ENCODE measurements around the gene DMRT1.
"Not testable (repeated sequence)": the region's sequence is repeated elsewhere in the genome, so short reads cannot be mapped to it uniquely, and the experiment has no call there.

Gene DMRT1

DNA sequence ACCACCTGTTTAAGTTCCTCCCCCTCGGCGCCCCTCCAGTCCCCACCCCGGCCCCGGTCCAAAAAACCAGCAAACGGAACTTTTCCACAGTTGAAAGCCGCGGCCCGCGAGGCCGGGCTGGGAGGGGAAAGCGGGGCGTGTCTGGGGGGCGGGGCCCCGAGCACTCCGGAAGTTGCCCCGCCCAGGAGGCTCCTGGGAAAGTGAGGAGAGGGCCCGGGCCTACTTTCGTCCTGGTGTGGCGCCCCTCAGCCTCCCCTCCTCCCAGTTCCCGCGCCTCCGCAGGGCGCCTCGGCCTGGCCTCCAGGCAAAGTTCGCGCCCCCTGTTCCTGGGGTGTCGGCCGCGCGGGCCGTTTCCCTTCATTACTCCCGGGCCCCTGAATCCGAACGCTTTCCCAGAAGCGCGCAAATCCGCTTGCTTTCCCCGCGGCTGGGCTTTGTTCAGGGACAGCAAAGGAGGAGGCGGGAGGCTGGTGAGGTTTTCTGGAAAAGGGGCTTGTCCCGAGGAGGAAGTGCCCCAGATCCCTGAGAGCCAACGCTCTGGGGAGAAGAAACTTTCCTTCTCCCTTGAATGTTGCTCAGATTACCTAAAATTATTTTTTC lies 130.5 kb downstream of the DMRT1 start:
- no peak for DNase-seq (ENCODE audit: low spot score)

GRCh38 chr9:972501-973294 lies 131.2 kb downstream of the DMRT1 start:
- DNase-seq (ENCODE audit: low spot score), result no peak

GRCh38 chr9:973295-973834 lies 131.9 kb downstream of the DMRT1 start:
- no peak for DNase-seq (ENCODE audit: low spot score)

DNA sequence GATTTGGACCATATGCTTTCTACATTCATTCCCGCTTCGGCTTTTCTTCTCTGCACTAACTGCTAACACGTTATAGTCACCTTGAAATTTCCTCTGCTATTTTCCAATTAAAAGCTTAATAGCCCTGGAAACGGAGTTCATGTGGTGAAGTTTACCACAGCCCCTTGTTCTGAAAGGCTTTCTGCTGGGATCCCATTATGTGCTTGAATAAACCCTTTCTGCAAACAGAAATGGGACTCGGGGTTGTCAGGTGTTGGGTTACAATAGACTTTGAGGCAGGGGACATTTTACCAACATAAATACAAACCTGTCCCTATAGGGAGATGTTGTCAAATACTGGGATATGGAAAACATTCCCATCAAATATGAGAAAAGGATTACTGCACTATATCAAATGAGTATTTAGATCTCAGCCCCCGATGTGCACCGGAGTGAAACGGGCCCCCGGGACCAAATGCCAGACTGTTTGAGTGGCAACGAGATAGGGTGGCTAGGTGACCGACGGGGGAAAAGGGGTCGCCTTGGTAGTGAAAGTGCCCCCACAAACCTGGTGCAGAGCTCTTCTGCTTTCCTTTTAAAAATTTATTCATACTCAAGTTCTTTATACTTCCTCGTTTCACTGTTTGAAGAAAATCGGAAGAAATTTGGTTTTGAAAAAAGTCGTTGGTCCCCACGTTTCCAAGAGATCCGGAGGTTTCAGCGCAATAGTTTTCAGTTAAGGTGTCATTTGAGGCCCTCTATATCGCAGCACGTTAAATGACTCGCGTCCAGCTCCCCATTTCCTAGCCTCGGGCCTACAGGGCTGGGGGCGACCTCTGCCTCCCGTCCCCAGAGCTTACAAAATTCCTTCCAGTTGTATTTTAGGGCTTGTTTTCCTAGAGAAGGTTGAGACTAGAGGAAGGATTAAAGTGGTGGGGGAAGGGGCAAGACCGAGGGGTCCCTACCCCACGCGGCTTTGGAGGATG lies 132.8 kb downstream of the DMRT1 start:
- DNase-seq (ENCODE audit: low spot score), result no peak

DNA sequence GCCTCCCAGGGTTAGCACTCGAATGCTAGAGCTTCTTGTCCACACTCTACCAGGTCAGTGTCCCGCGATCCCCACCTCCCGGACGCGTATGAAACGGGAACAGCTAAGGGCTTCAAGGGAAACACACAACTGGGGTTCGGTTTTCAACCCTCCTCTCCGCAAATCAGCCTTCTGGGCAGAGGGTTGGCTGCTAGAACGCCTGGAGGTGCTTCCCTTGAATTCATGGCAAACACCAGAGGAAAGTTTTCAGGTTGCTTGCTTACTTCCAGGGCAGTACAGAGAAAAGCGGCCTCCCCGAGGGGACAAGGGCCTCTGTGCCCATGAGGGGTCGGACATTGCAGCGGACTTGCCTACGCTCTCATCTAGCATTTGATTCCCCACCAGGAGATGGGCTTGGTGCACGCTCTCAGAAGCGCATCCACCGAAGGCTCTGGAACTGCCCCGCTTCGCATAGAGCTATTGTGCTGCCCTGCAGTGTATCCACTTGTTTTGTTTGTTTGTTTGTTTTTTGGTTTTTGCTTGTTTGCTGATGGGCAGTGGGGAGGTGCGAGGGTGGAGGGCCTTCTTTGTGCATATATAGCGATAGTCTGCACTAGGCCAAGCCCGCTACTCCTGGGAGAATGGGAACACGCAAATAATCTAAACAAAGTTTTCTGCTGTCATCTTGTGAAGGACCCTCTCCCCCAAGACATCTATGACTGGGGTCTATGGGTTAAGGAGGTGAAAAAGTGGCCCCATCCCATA lies 133.7 kb downstream of the DMRT1 start:
- DNase-seq (ENCODE audit: low spot score), result no peak

- DNase-seq (ENCODE audit: low spot score), result no peak
Measured at GRCh38 chr9:975740-976257, 134.3 kb downstream of the DMRT1 start.

- no peak for DNase-seq (ENCODE audit: low spot score)
Measured at GRCh38 chr9:976258-976942, 134.9 kb downstream of the DMRT1 start, which contains the start of gene DMRT3. Gene DMRT3 (plus strand): TSS chr9:976655. CDS start chr9:977002, 347 bp downstream.

DNA sequence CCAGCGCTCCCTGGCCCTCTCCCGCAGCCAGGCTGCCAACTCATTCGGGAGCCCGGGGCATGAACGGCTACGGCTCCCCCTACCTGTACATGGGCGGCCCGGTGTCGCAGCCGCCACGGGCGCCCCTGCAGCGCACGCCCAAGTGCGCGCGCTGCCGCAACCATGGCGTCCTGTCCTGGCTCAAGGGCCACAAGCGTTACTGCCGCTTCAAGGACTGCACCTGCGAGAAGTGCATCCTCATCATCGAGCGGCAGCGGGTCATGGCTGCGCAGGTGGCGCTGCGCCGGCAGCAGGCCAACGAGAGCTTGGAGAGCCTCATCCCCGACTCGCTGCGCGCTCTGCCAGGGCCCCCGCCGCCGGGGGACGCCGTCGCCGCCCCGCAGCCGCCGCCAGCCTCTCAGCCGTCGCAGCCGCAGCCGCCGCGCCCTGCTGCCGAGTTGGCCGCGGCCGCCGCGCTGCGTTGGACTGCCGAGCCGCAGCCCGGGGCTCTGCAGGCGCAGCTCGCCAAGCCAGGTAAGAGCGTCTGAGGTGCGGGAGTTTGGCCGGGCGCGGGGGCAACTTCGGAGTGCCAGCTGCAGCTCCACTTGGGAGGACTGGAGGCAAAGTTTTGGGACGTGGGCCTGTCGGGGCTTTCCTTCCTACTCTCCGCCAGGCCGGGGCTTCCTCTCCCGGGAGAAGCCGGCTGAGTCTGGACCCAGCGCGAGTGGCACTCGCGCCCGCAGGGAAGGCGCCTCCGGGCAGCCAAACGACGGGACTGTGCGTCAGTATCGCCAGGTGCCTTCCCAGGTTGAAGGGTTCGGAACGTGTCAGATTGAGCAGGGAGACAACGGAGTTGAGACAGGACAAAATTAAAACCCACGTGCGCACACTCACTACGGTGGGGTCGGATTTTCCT lies 135.7 kb downstream of the DMRT1 start:
- no peak for DNase-seq (ENCODE audit: low spot score)

DNA sequence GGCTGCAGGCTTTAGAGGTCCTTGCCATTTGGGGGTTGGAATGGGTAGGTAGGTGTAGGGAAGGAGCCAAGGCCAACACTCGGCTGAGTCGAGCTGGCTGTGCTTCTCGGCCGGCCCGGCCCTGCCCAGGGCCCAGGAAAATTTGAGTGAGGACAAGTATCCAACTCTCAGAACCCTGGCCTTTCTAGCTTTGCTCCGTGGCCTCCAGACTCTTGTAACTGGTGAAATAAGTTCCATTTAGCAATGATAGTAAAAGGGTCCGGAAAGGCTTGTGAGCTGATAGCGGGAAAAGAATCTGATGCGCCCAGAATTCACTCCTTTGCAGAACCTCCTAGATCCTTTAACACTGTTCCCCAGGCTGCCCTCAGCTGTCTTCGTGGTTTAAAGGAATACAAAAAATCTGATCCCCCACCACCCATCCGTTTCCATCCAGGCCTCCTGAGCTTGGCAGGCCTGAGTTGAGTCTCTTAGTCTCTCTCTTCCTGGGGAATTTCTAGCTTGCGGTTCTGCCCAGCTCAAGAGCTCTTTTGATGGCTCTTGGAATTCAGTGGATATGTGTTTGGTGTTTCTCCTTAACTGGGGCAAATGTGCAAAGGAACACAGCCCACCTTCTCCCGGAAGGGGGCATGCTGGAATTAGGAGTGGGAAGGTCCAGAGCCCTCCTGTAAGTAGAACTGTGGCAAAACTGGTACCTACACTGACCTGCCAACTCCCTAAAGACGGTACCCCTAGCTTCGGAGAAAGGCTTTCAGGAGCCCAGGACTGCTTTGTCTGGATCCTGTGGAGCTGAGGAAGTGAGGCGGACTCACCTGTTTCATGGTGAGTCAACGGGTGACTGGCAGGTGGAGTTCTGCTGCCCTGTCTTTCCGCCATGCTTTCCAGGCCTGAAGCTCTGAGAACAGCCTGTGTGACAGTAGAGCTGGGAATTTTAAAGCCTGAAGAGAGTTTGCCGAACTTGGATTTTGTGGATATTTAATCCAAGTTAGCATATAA lies 136.6 kb downstream of the DMRT1 start:
- DNase-seq (ENCODE audit: low spot score), result no peak

DNA sequence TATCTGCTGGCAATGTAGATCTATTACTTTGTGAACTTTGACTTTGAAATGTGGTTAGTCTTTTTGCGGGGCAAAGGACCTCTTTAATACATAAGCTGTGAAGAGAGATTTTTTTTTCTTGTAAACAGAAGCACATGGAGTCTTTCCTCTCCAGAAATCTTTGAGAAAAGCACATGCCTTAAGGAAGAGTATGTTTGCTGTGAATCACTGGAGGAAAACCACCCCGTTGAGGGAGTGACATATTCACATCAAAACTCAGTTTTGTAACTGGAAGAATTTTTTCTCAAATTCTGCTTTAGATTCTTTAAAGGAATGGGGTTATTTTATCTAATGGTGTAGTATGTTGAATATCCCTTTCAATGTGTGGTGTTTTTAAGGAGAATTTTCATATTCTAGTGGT lies 138.5 kb downstream of the DMRT1 start:
- no peak for DNase-seq (ENCODE audit: low spot score)

DNA sequence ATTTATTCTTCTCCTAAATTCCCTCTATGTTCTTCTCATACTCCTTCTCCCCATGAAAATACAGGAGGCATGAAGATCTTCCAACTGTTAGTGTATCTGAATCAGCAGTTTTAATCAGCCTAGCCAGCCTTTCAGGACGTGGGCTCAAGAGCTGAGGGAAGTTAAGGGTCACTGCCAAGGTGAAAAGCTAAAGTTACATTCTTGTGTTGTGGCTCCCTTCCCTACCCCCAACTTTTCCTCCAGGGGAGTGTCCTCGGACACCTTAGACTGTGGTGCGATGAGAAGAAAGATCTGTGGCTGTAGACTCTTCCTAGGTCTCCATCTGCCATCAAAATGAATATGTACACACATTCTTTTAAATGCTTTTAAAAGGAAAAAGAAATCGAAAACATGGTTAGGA lies 139.1 kb downstream of the DMRT1 start:
- DNase-seq (ENCODE audit: low spot score), result no peak

DNA sequence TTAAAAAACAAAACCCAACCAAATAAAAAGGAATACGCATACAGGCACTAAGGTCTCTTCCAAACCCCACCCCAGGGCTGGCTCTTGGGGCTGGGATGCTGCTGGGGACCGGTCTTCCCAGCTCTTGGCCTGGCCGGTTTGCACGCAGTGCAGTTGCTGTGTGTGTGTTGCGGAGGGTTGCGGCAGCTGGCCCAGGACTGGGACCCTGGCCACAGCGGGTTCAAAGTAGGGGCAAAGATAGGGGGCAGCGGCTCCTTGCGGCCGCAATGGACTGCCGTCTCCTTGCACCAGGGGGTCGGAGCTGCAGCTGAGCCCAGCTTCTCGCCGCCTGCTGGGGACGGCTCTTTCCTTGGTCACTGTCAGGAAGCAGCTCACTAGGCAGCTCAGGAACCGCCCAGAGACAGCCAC lies 140.0 kb downstream of the DMRT1 start:
- DNase-seq (ENCODE audit: low spot score), result no peak

DNA sequence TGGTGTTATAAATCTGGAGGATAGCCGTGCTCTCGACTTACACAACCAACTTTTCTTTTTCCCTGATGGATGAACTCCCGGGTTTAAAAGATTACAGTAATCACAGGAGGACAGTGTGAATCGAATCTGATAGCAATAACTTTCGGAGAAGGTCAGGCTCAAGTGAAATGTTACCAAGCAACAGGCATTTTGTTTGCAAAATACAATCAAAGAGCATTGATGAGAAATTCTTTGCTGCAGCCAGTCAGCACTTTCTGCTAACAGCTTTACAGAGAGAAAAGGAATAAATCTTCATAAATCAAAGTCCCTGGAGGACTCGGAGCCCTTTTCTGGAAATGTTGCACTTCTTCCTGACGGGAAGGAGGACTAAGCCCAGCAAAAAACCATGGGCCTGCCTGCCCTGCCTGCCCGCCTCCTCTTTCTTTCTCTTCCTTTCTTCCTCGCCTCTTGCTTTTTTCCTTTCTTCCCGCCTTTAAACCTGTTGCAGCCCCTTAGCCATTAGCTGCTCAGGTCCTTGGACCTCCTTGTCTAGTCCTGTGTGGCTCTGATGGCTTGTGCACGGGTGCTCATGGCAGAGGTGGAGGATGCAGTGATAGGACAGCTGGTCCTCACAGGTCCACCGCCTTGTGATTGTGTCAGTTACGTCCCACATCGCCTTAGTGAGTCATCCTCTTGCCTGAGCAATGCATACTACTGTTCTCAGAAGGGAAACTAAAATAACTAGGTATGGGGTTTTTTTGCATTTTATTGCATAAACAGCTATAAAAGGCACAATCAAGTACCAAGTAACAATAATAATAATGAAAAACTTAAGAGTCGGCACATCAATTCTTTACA lies 141.1 kb downstream of the DMRT1 start:
- DNase-seq (ENCODE audit: low spot score), result no peak

- no peak for DNase-seq (ENCODE audit: low spot score)
Measured at GRCh38 chr9:994005-994404, 152.5 kb downstream of the DMRT1 start.

DNA sequence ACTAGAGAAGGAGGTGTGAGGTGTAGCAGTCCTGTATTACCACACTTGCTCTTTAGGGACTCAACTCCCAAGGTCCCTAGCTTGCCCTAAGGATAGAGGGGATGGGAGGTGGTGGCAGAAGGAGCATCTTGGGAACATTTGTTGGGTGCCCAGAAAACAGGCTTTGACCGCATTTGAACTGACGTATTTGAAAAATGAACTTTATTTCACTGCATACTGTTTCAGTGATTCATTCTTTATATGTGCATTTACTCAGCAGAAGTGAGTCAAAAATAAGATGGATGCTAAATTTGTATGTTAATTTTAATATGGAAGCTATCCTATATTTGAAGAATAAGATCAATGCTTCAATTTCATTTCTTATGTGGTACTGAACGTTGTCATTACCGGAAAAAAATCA lies 153.7 kb downstream of the DMRT1 start:
- no peak for DNase-seq (ENCODE audit: low spot score)

- no peak for DNase-seq (ENCODE audit: low spot score)
Measured at GRCh38 chr9:995781-996180, 154.3 kb downstream of the DMRT1 start.

GRCh38 chr9:998299-999110 lies 157.0 kb downstream of the DMRT1 start:
- DNase-seq (ENCODE audit: low spot score), result not testable (repeated sequence)
